ENCODE data around the gene FAF2.

FAF2 gene

DNA sequence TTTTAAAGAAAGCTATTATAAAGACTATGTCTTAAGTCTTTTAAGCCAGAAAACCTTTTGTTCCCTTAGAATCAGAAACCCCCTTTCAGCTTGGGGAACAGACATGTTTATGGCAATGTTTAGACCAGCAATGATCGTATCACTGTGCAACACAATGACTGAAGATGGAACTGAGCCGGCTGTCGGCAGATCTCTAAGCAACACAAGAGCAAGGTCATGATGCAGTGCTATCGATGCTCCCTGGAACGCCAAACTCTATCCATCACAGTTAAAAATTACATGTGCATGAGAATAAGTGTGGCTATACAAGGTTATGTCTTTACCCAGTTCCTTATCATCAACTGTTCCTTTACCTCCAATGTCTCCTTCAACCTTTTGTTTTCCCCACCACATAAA lies 90.8 kb downstream of the FAF2 start:
- no peak for ATAC-seq (ENCODE audit: low read depth)
- Histone ChIP-seq H3K9me3 (ENCODE audit: severe bottlenecking) (no peaks in the 10 kb centered on the region), H3K27me3 (ENCODE audit: insufficient read depth, poor library complexity, severe bottlenecking) (no peaks in the 10 kb centered on the region), H3K27ac (ENCODE audit: poor library complexity, severe bottlenecking) (peak overlapping the region; percentile 85), H3K4me3 (ENCODE audit: severe bottlenecking) (no peak overlapping the region), H3K4me1 (ENCODE audit: insufficient read depth, poor library complexity, severe bottlenecking) (peaks cover 33% of the 10 kb centered on the region), H3K36me3 (ENCODE audit: low read depth) (peaks cover 10% of the 10 kb centered on the region; the same call in 1 of the 2 replicates)
- no peak for DNase-seq (ENCODE audit: low spot score)
- TF ChIP-seq, protein P1, sequence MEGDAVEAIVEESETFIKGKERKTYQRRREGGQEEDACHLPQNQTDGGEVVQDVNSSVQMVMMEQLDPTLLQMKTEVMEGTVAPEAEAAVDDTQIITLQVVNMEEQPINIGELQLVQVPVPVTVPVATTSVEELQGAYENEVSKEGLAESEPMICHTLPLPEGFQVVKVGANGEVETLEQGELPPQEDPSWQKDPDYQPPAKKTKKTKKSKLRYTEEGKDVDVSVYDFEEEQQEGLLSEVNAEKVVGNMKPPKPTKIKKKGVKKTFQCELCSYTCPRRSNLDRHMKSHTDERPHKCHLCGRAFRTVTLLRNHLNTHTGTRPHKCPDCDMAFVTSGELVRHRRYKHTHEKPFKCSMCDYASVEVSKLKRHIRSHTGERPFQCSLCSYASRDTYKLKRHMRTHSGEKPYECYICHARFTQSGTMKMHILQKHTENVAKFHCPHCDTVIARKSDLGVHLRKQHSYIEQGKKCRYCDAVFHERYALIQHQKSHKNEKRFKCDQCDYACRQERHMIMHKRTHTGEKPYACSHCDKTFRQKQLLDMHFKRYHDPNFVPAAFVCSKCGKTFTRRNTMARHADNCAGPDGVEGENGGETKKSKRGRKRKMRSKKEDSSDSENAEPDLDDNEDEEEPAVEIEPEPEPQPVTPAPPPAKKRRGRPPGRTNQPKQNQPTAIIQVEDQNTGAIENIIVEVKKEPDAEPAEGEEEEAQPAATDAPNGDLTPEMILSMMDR (IDR thresholded peaks at IDR 0.05; ENCODE audit: poor library complexity, severe bottlenecking): no peak

DNA sequence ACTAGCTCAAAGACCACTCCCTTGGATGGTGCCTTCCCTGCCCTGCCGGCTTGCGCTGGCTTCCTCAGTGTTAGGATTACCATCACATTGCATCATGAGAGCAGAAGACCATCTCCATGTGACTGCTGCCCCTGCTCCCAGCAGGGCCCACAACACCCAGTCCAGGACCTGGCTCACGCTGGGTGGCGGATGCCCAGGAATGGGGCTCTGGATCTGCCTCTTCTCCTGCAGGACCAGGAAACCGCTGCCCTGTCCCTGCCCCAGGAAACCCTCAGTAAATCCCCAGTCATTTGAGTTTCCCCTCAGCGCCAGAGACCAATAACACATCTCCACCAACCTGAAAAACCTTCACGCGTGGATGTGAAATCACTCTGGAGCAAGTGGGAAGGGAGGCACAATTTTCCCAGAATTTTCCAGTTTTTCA lies 92.3 kb downstream of the FAF2 start:
- TF ChIP-seq, protein P1 (IDR thresholded peaks at IDR 0.05; ENCODE audit: poor library complexity, severe bottlenecking): no peak
- DNase-seq (ENCODE audit: low spot score) (no peak), ATAC-seq (ENCODE audit: low read depth) (no peak)
- H3K36me3 ChIP-seq (ENCODE audit: low read depth): no peaks in the 10 kb centered on the region
- peak overlapping the region; percentile 81 for H3K27ac ChIP-seq (ENCODE audit: poor library complexity, severe bottlenecking)
- H3K4me3 ChIP-seq (ENCODE audit: severe bottlenecking): no peak overlapping the region
- H3K9me3 ChIP-seq (ENCODE audit: severe bottlenecking): no peaks in the 10 kb centered on the region
- H3K4me1 ChIP-seq (ENCODE audit: insufficient read depth, poor library complexity, severe bottlenecking): peaks cover 29% of the 10 kb centered on the region
- H3K27me3 ChIP-seq (ENCODE audit: insufficient read depth, poor library complexity, severe bottlenecking): no peaks in the 10 kb centered on the region

DNA sequence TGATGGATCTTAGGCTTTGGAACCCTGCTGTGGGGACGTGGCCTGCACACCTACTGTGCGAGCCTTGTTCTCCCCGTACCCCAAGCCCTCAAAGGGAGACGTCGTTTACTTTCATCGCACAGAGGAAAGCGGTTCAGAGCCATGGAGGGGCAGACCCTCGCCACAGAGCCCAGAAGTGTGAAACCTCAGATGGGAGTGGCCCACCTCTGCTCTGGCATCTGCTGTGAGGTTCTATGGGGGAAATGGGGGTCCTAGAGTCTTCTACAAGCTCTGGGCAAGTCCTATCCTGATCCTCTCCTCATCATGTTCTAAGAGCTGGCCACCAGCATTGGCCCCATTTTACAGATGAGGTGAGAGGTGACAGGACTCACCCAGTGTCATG lies 92.8 kb downstream of the FAF2 start:
- Histone ChIP-seq H3K27ac (ENCODE audit: poor library complexity, severe bottlenecking) (peak overlapping the region; percentile 81), H3K9me3 (ENCODE audit: severe bottlenecking) (no peaks in the 10 kb centered on the region), H3K36me3 (ENCODE audit: low read depth) (no peaks in the 10 kb centered on the region), H3K27me3 (ENCODE audit: insufficient read depth, poor library complexity, severe bottlenecking) (no peaks in the 10 kb centered on the region), H3K4me1 (ENCODE audit: insufficient read depth, poor library complexity, severe bottlenecking) (peaks cover 33% of the 10 kb centered on the region), H3K4me3 (ENCODE audit: severe bottlenecking) (no peak overlapping the region)
- ATAC-seq (ENCODE audit: low read depth) (no peak), DNase-seq (ENCODE audit: low spot score) (no peak)
- TF ChIP-seq, protein P1 (IDR thresholded peaks at IDR 0.05; ENCODE audit: poor library complexity, severe bottlenecking): no peak

DNA sequence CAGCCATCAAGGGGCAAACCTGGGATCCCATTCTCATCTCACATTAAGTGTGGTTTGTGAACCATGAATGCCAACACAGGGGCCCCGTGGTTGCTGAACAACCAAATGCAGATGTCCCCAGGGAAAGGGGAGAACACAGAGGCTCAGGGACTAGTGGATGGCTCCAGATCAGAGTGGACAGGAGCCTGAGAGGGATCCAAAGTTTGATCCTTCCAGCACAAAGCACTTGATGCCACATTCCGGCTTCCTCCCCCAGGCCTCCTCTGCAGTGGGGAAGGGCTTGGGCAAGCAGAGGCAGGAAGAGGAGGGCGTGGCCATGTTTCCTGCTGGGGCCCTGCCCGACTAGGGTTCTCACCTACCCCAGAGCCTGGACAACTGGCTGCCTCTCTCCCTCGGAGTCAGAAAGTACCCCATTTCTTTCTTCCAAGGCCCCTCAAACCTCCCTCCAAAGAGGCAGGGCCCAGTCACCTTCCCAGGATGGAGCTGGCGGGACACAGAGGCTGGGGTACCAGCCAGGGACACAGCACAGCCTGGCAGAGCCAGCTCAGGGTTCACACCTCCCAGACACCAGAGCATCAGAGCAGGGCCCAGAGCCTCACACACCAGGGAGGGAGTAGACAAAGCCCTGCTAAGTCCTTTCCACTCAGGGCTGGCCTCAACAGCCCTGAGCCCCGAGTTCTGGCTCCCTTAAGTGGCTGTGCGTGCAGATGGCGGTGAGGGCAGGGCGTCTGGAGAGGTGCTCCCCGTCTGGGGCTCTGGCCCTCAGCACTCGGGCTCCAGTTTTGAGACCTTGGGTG lies 93.4 kb downstream of the FAF2 start:
- Histone ChIP-seq H3K27ac (ENCODE audit: poor library complexity, severe bottlenecking) (peak overlapping the region; percentile 81), H3K4me1 (ENCODE audit: insufficient read depth, poor library complexity, severe bottlenecking) (peaks cover 38% of the 10 kb centered on the region), H3K36me3 (ENCODE audit: low read depth) (no peaks in the 10 kb centered on the region), H3K9me3 (ENCODE audit: severe bottlenecking) (no peaks in the 10 kb centered on the region), H3K4me3 (ENCODE audit: severe bottlenecking) (no peak overlapping the region), H3K27me3 (ENCODE audit: insufficient read depth, poor library complexity, severe bottlenecking) (no peaks in the 10 kb centered on the region)
- DNase-seq (ENCODE audit: low spot score) (no peak), ATAC-seq (ENCODE audit: low read depth) (peak; percentile 40)
- TF ChIP-seq, protein P1 (IDR thresholded peaks at IDR 0.05; ENCODE audit: poor library complexity, severe bottlenecking): no peak

DNA sequence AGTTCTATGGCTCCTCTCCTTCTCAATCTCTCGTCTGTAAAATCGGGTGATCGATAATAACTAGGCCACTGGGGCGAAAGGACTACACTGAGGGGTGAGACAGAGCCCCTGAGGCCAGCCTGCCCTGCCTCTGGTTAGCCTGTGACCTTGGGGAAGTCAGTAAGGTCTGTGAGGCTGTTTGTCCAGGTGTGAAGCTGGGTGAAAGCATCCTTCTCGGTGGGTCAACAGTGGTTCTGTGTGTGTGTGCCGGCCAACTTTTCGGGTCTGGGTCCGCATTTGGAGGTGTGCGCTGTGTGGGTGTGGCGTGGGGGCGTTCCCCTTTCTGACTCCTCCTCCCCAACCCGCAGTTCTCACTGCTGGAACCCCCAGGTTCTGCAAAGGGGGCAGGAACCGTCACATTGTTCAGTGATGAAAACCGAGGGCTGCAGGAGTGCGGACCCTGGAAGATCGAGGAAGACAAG lies 94.0 kb downstream of the FAF2 start:
- ATAC-seq (ENCODE audit: low read depth) (no peak), DNase-seq (ENCODE audit: low spot score) (no peak)
- Histone ChIP-seq H3K4me1 (ENCODE audit: insufficient read depth, poor library complexity, severe bottlenecking) (peaks cover 38% of the 10 kb centered on the region), H3K4me3 (ENCODE audit: severe bottlenecking) (peak overlapping the region; percentile 68), H3K9me3 (ENCODE audit: severe bottlenecking) (no peaks in the 10 kb centered on the region), H3K36me3 (ENCODE audit: low read depth) (no peaks in the 10 kb centered on the region), H3K27ac (ENCODE audit: poor library complexity, severe bottlenecking) (peak overlapping the region; percentile 81), H3K27me3 (ENCODE audit: insufficient read depth, poor library complexity, severe bottlenecking) (no peaks in the 10 kb centered on the region)
- TF ChIP-seq, protein P1 (IDR thresholded peaks at IDR 0.05; ENCODE audit: poor library complexity, severe bottlenecking): no peak

Measured in RWPE2 (cell line).